CD8-positive, alpha-beta memory T cell (primary cell): ENCODE measurements around the gene RCAN2. TPM values are rescaled to one million over a fixed set of nuclear protein-coding genes. Genes with fewer than 3 reads are reported as not detected.

Source experiments
- CTCF ChIA-PET: fragments of 350-600 bp; sonication (Branson Sonifier 250); formaldehyde crosslinking; loops from one replicate; lab custom pipeline; 2021; ENCODE audit warnings: antibody characterized with exemption; lab: Charles Lee
- POLR2A ChIA-PET: fragments of 350-600 bp; sonication (Branson Sonifier 250); formaldehyde crosslinking; loops from one replicate; lab custom pipeline; 2021; ENCODE audit warnings: antibody characterized with exemption; lab: Charles Lee
- DNase-seq, 5 donors: peaks; one replicate each; pipeline versions ENCODE4 v3.0.0 to v3.0.0-alpha.2; 2020 to 2022; ENCODE audit warnings: mixed read lengths in 1 of 5
- H3K27ac ChIP-seq: one replicate; pipeline ENCODE4 v1.7.0; 2013; ENCODE audit warnings: low read depth, mild to moderate bottlenecking, low read length, moderate library complexity
- H3K27me3 ChIP-seq: 2 replicates; pipeline ENCODE4 v1.7.0; 2013; ENCODE audit warnings: low read length, mild to moderate bottlenecking; ENCODE audit not compliant: insufficient read depth, poor library complexity, severe bottlenecking
- H3K36me3 ChIP-seq: 2 replicates; pipeline ENCODE4 v1.7.0; 2013; ENCODE audit warnings: mild to moderate bottlenecking, low read length, moderate library complexity; ENCODE audit not compliant: insufficient read depth
- H3K4me1 ChIP-seq: 2 replicates; pipeline ENCODE4 v1.7.0; 2013; ENCODE audit warnings: mild to moderate bottlenecking, low read length, moderate library complexity; ENCODE audit not compliant: insufficient read depth
- H3K4me3 ChIP-seq: 2 replicates; pipeline ENCODE4 v1.7.0; 2013; ENCODE audit warnings: mild to moderate bottlenecking, low read length
- H3K9me3 ChIP-seq: 2 replicates; pipeline ENCODE4 v1.7.0; 2013; ENCODE audit warnings: mild to moderate bottlenecking, low read length
- H3K27ac Mint-ChIP-seq, 8 donors: one replicate each; pipeline ENCODE4 v1.8.0; 2020 to 2021; ENCODE audit warnings: mixed read lengths in 8 of 8, mild to moderate bottlenecking in 6 of 8, inconsistent platforms in 3 of 8, moderate library complexity in 3 of 8
- H3K27me3 Mint-ChIP-seq, 2 donors: one replicate each; pipeline ENCODE4 v1.8.0; 2020 to 2021; ENCODE audit warnings: mixed read lengths in 2 of 2, mild to moderate bottlenecking in 1 of 2, moderate library complexity in 1 of 2
- H3K36me3 Mint-ChIP-seq, 3 donors: one replicate each; pipeline ENCODE4 v1.8.0; 2020 to 2021; ENCODE audit warnings: mixed read lengths in 3 of 3, inconsistent platforms in 1 of 3, mild to moderate bottlenecking in 1 of 3
- H3K4me1 Mint-ChIP-seq, 3 donors: one replicate each; pipeline ENCODE4 v1.8.0; 2020 to 2021; ENCODE audit warnings: mixed read lengths in 3 of 3, inconsistent platforms in 1 of 3, mild to moderate bottlenecking in 1 of 3
- H3K4me3 Mint-ChIP-seq, 7 donors: one replicate each; pipeline ENCODE4 v1.8.0; 2020 to 2021; ENCODE audit warnings: mixed read lengths in 7 of 7, mild to moderate bottlenecking in 6 of 7, moderate library complexity in 4 of 7, inconsistent platforms in 2 of 7
- H3K9me3 Mint-ChIP-seq, 5 donors: one replicate each; pipeline ENCODE4 v1.8.0; 2020 to 2022; ENCODE audit warnings: mixed read lengths in 5 of 5, mild to moderate bottlenecking in 3 of 5, moderate library complexity in 2 of 5, inconsistent platforms in 1 of 5
- polyA plus RNA-seq: library from polyadenylated mRNA; unstranded; fragments of 300-500 nt; fragmentation: Illumina TruSeq; gene quantifications from one replicate; pipeline ENCODE4 v1.2.3, GENCODE V29; 2021
- total RNA-seq, 2 experiments: library from RNA; stranded (reverse); gene quantifications; one replicate each; pipeline ENCODE4 v1.2.3, GENCODE V29; 2021

RCAN2 gene
- total and polyA plus RNA-seq, 3 experiments from 2014 or later: 0.48 to 0.82 (median 0.49) TPM

DNA sequence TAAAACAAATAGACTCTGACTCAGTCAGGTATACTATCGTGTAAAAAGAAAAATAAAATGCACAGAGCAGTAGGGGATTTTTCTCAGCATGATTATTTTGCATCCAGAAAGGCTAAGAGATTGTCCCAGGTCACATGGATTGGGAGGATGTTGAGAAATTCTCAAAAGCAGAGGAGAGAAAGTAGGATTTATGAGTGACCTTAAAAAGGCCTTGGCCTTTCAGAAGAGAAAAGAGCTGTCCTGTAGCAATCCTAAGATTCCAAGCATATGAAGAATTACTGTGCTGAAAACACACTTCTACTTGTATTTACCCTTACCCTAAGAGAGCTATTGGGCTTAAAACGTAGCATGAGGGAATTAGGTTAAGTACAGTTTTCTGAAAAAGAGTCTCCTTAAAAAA is 170.7 kb downstream of the RCAN2 start:
- Histone ChIP-seq H3K4me3 (no peak overlapping the region), H3K36me3 (no peaks in the 10 kb centered on the region), H3K27me3 (no peaks in the 10 kb centered on the region), H3K9me3 (no peaks in the 10 kb centered on the region), H3K27ac (no peak overlapping the region), H3K4me1 (no peaks in the 10 kb centered on the region)
- no peaks in the 10 kb centered on the region for H3K36me3 Mint-ChIP-seq
- no peak for DNase-seq
- CTCF ChIA-PET: no interaction called here
- no peak overlapping the region for H3K27ac Mint-ChIP-seq
- no peak overlapping the region for H3K4me3 Mint-ChIP-seq
- POLR2A ChIA-PET: no interaction called here
- no peaks in the 10 kb centered on the region for H3K9me3 Mint-ChIP-seq
- H3K27me3 Mint-ChIP-seq: peaks cover 0 to under 1% of the 10 kb centered on the region in 2 donors
- peaks cover 9 to 41% (median 30%) of the 10 kb centered on the region in 3 donors for H3K4me1 Mint-ChIP-seq

DNA sequence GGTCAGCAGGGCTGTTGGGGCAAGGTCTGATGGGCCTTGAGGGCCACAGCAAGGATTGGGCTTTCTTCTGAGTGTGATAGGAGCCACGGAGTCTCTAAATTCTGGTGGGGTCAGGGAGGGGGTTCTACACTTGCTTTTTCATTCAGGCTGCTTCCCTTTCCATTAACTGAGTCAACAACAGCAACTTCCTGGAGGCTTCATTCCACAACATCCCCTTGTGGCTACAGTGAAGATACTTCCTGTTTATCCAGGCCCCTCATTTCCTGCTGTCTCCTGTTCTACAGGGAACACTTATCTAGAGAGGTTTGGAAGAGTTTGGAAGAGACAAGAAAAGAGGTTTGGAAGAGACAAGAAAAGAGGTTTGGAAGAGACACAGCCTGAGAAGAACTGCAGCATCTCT is 175.7 kb downstream of the RCAN2 start:
- Mint-ChIP-seq H3K27ac (peak overlapping the region in 1 of 8 donors; percentile 70), H3K27me3 (peaks cover 0 to 2% of the 10 kb centered on the region in 2 donors), H3K4me3 (no peak overlapping the region), H3K9me3 (no peaks in the 10 kb centered on the region), H3K4me1 (peaks cover 0 to 13% (median 5%) of the 10 kb centered on the region in 3 donors), H3K36me3 (no peaks in the 10 kb centered on the region)
- CTCF ChIA-PET: no interaction called here
- no peak for DNase-seq
- Histone ChIP-seq H3K4me3 (no peak overlapping the region), H3K36me3 (no peaks in the 10 kb centered on the region), H3K9me3 (no peaks in the 10 kb centered on the region), H3K27me3 (no peaks in the 10 kb centered on the region), H3K27ac (no peak overlapping the region), H3K4me1 (no peaks in the 10 kb centered on the region)
- POLR2A ChIA-PET: no interaction called here

- H3K27ac Mint-ChIP-seq: no peak overlapping the region
- H3K9me3 Mint-ChIP-seq: no peaks in the 10 kb centered on the region
- no peak overlapping the region for H3K4me3 ChIP-seq
- peaks cover 0 to 2% of the 10 kb centered on the region in 2 donors for H3K27me3 Mint-ChIP-seq
- H3K9me3 ChIP-seq: no peaks in the 10 kb centered on the region
- H3K27me3 ChIP-seq: no peaks in the 10 kb centered on the region
- ChIA-PET POLR2A (no interaction called here), CTCF (no interaction called here)
- peaks cover 0 to 13% (median 5%) of the 10 kb centered on the region in 3 donors for H3K4me1 Mint-ChIP-seq
- DNase-seq: no peak
- H3K27ac ChIP-seq: no peak overlapping the region
- H3K4me3 Mint-ChIP-seq: no peak overlapping the region
- H3K36me3 ChIP-seq: no peaks in the 10 kb centered on the region
- H3K4me1 ChIP-seq: no peaks in the 10 kb centered on the region
- H3K36me3 Mint-ChIP-seq: peaks cover 0 to 2% (median 0%) of the 10 kb centered on the region in 3 donors
These were observed 178.6 kb downstream of the RCAN2 start for GRCh38 chr6:46312654-46313053.

GRCh38 chr6:46310196-46310595 is 181.1 kb downstream of the RCAN2 start:
- H3K9me3 Mint-ChIP-seq: no peaks in the 10 kb centered on the region
- H3K27me3 Mint-ChIP-seq: peaks cover 0 to 2% of the 10 kb centered on the region in 2 donors
- H3K27me3 ChIP-seq: no peaks in the 10 kb centered on the region
- no peak for DNase-seq
- POLR2A ChIA-PET: no interaction called here
- no peak overlapping the region for H3K4me3 ChIP-seq
- H3K9me3 ChIP-seq: no peaks in the 10 kb centered on the region
- CTCF ChIA-PET: no interaction called here
- no peak overlapping the region for H3K27ac ChIP-seq
- H3K4me1 Mint-ChIP-seq: peaks cover 0 to 2% (median under 1%) of the 10 kb centered on the region in 3 donors
- H3K36me3 Mint-ChIP-seq: peaks cover 0 to 2% (median 0%) of the 10 kb centered on the region in 3 donors
- H3K4me3 Mint-ChIP-seq: no peak overlapping the region
- no peaks in the 10 kb centered on the region for H3K4me1 ChIP-seq
- H3K36me3 ChIP-seq: no peaks in the 10 kb centered on the region
- no peak overlapping the region for H3K27ac Mint-ChIP-seq

DNA sequence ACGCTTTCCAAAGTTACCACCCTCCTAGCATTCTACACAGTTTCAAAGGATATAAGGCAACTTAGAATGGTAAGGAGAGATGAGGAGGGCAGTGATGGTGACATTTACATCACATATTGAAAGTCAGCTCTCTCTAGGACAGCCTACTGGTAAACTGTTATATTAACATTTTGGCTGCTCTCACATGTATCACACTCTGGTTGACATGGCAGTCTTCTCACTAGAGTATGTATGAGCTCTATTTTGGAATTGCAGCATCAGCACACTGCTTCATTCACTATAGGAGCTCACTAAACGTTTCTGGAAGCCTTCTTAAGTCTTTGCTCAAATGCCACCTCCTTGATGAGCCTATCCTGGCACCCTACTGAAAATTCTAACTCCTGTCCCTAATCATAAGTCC is 184.8 kb downstream of the RCAN2 start:
- Mint-ChIP-seq H3K27me3 (peaks cover 3 to 4% of the 10 kb centered on the region in 2 donors), H3K36me3 (peaks cover 0 to 3% (median 2%) of the 10 kb centered on the region in 3 donors), H3K9me3 (peaks cover 0 to 7% (median 0%) of the 10 kb centered on the region in 5 donors), H3K27ac (no peak overlapping the region), H3K4me1 (no peaks in the 10 kb centered on the region), H3K4me3 (no peak overlapping the region)
- Histone ChIP-seq H3K4me1 (no peaks in the 10 kb centered on the region), H3K27me3 (no peaks in the 10 kb centered on the region), H3K9me3 (no peaks in the 10 kb centered on the region), H3K4me3 (no peak overlapping the region), H3K36me3 (no peaks in the 10 kb centered on the region), H3K27ac (no peak overlapping the region)
- POLR2A ChIA-PET: no interaction called here
- no peak for DNase-seq
- CTCF ChIA-PET: no interaction called here

GRCh38 chr6:46305833-46306232 is 185.4 kb downstream of the RCAN2 start:
- H3K9me3 Mint-ChIP-seq: peaks cover 0 to 7% (median 0%) of the 10 kb centered on the region in 5 donors
- POLR2A ChIA-PET: no interaction called here
- H3K36me3 Mint-ChIP-seq: peaks cover 0 to 3% (median 2%) of the 10 kb centered on the region in 3 donors
- Histone ChIP-seq H3K27me3 (no peaks in the 10 kb centered on the region), H3K9me3 (no peaks in the 10 kb centered on the region), H3K4me1 (no peaks in the 10 kb centered on the region), H3K36me3 (no peaks in the 10 kb centered on the region), H3K27ac (no peak overlapping the region), H3K4me3 (no peak overlapping the region)
- H3K4me1 Mint-ChIP-seq: no peaks in the 10 kb centered on the region
- no peak overlapping the region for H3K4me3 Mint-ChIP-seq
- CTCF ChIA-PET: no interaction called here
- H3K27me3 Mint-ChIP-seq: peaks cover 3 to 4% of the 10 kb centered on the region in 2 donors
- DNase-seq: no peak
- H3K27ac Mint-ChIP-seq: no peak overlapping the region

- Histone ChIP-seq H3K27me3 (no peaks in the 10 kb centered on the region), H3K9me3 (no peaks in the 10 kb centered on the region), H3K36me3 (no peaks in the 10 kb centered on the region), H3K27ac (no peak overlapping the region), H3K4me1 (no peaks in the 10 kb centered on the region), H3K4me3 (no peak overlapping the region)
- no peak for DNase-seq
- Mint-ChIP-seq H3K36me3 (peaks cover 0 to 3% (median 2%) of the 10 kb centered on the region in 3 donors), H3K4me3 (no peak overlapping the region), H3K4me1 (no peaks in the 10 kb centered on the region), H3K27me3 (peaks cover 3 to 4% of the 10 kb centered on the region in 2 donors), H3K9me3 (peaks cover 0 to 8% (median 0%) of the 10 kb centered on the region in 5 donors), H3K27ac (no peak overlapping the region)
- CTCF ChIA-PET: no interaction called here
- POLR2A ChIA-PET: no interaction called here
These were observed 186.0 kb downstream of the RCAN2 start for GRCh38 chr6:46305236-46305635.

DNA sequence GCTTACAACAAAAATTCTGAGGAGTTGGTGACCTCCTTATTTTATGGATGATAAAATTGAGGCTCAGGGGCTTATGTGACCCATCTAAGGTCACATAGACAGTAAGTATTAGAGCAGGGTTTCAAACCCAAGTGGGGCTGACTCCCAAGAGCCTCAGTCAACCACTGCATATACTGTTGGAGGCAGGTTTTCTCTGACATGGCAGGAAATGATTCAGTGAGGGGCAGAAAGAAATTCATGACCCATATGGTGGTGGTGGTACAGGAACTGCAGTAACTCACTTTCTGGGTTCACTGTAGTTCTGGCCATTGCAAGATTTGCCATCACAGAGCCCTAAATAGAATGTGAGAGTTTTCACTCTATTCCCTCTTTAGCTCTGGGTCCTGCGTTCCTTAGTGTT is 188.4 kb downstream of the RCAN2 start:
- no peaks in the 10 kb centered on the region for H3K4me1 ChIP-seq
- POLR2A ChIA-PET: no interaction called here
- H3K4me3 ChIP-seq: no peak overlapping the region
- Mint-ChIP-seq H3K27ac (no peak overlapping the region), H3K9me3 (peaks cover 0 to 11% (median 0%) of the 10 kb centered on the region in 5 donors), H3K27me3 (peaks cover 3 to 6% of the 10 kb centered on the region in 2 donors), H3K36me3 (peaks cover 0 to 3% (median 0%) of the 10 kb centered on the region in 3 donors), H3K4me1 (no peaks in the 10 kb centered on the region), H3K4me3 (no peak overlapping the region)
- no peaks in the 10 kb centered on the region for H3K27me3 ChIP-seq
- no peak overlapping the region for H3K27ac ChIP-seq
- no peaks in the 10 kb centered on the region for H3K9me3 ChIP-seq
- no peak for DNase-seq
- CTCF ChIA-PET: no interaction called here
- no peaks in the 10 kb centered on the region for H3K36me3 ChIP-seq
